ENCODE measurements around the gene ACTL9. TPM values are rescaled to one million over a fixed set of nuclear protein-coding genes. Genes with fewer than 3 reads are reported as not detected.

The ACTL9 gene
- total and polyA plus RNA-seq, 2 donors (not counting 1 experiment from before 2014, with no cell fraction given): not detected

- Histone ChIP-seq H3K36me3 (replicated peaks in 1 of 2; ENCODE audit: control extremely low read depth in 1 of 2, control insufficient read depth in 1 of 2, extremely low read depth in 1 of 2, insufficient read depth in 2 of 2, low read length in 1 of 2) (no peaks in the 10 kb centered on the region), H3K27ac (ENCODE audit: low read length in 2 of 2) (no peak overlapping the region), H3K4me2 (replicated peaks; ENCODE audit: low read depth, low read length, poor library complexity, severe bottlenecking) (no peak overlapping the region), H3K27me3 (replicated peaks in 1 of 4; ENCODE audit: control extremely low read depth in 1 of 4, control insufficient read depth in 3 of 4, insufficient read depth in 4 of 4, low read length in 3 of 4) (no peaks in the 10 kb centered on the region), H3K79me2 (ENCODE audit: control insufficient read depth, insufficient read depth, low read length) (no peaks in the 10 kb centered on the region), H4K20me1 (ENCODE audit: control insufficient read depth, insufficient read depth, low read length, poor library complexity, severe bottlenecking) (no peaks in the 10 kb centered on the region), H3K9me3 (ENCODE audit: control extremely low read depth in 1 of 3, control insufficient read depth in 2 of 3, insufficient read depth in 1 of 3, low read length in 2 of 3) (peaks cover 0 to 6% (median 0%) of the 10 kb centered on the region in 3 donors), H3K4me3 (ENCODE audit: control extremely low read depth in 1 of 5, extremely low read depth in 1 of 5, insufficient read depth in 1 of 5, low read depth in 2 of 5, low read length in 4 of 5) (no peak overlapping the region), H3K4me1 (ENCODE audit: control insufficient read depth in 2 of 2, insufficient read depth in 2 of 2, low read length in 2 of 2) (no peaks in the 10 kb centered on the region), H3K9ac (ENCODE audit: low read length) (no peak overlapping the region), H2AFZ (ENCODE audit: insufficient read depth, low read depth, low read length, poor library complexity, severe bottlenecking) (no peak overlapping the region)
- WGBS (ENCODE audit: insufficient coverage): 93% methylated on average over 3 of the region's 8 CpGs
- DNase-seq: no peak
- no peak overlapping the region for H3K27ac Mint-ChIP-seq
- H3K27me3 Mint-ChIP-seq: peaks cover 2% of the 10 kb centered on the region
- no peaks in the 10 kb centered on the region for H3K4me1 Mint-ChIP-seq
- H3K9me3 Mint-ChIP-seq (ENCODE audit: insufficient read depth): no peaks in the 10 kb centered on the region
- TF ChIP-seq CTCF (IDR thresholded peaks at IDR 0.05) (no peak), EZH2 (IDR thresholded peaks at IDR 0.05; ENCODE audit: borderline replicate concordance, insufficient read depth, low read depth, low read length, poor library complexity, severe bottlenecking) (no peak)
- H3K4me3 Mint-ChIP-seq: no peak overlapping the region
- no peak for ATAC-seq (ENCODE audit: low read depth)
- ChIA-PET CTCF (no interaction called here), POLR2A (no interaction called here)
- intact Hi-C loops (cut with micrococcal nuclease): no loop called here
Measured at GRCh38 chr19:8738377-8738776, 39.8 kb upstream of the ACTL9 start.

- intact Hi-C loops (cut with micrococcal nuclease): no loop called here
- Histone ChIP-seq H3K27me3 (replicated peaks in 1 of 4; ENCODE audit: control extremely low read depth in 1 of 4, control insufficient read depth in 3 of 4, insufficient read depth in 4 of 4, low read length in 3 of 4) (no peaks in the 10 kb centered on the region), H3K9me3 (ENCODE audit: control extremely low read depth in 1 of 3, control insufficient read depth in 2 of 3, insufficient read depth in 1 of 3, low read length in 2 of 3) (peaks cover 0 to 11% (median 0%) of the 10 kb centered on the region in 3 donors), H2AFZ (ENCODE audit: insufficient read depth, low read depth, low read length, poor library complexity, severe bottlenecking) (no peak overlapping the region), H3K36me3 (replicated peaks in 1 of 2; ENCODE audit: control extremely low read depth in 1 of 2, control insufficient read depth in 1 of 2, extremely low read depth in 1 of 2, insufficient read depth in 2 of 2, low read length in 1 of 2) (no peaks in the 10 kb centered on the region), H3K27ac (ENCODE audit: low read length in 2 of 2) (no peak overlapping the region), H3K9ac (ENCODE audit: low read length) (no peak overlapping the region), H3K4me1 (ENCODE audit: control insufficient read depth in 2 of 2, insufficient read depth in 2 of 2, low read length in 2 of 2) (no peaks in the 10 kb centered on the region), H3K4me3 (ENCODE audit: control extremely low read depth in 1 of 5, extremely low read depth in 1 of 5, insufficient read depth in 1 of 5, low read depth in 2 of 5, low read length in 4 of 5) (no peak overlapping the region), H3K79me2 (ENCODE audit: control insufficient read depth, insufficient read depth, low read length) (no peaks in the 10 kb centered on the region), H4K20me1 (ENCODE audit: control insufficient read depth, insufficient read depth, low read length, poor library complexity, severe bottlenecking) (no peaks in the 10 kb centered on the region), H3K4me2 (replicated peaks; ENCODE audit: low read depth, low read length, poor library complexity, severe bottlenecking) (no peak overlapping the region)
- ChIA-PET POLR2A (no interaction called here), CTCF (no interaction called here)
- H3K4me1 Mint-ChIP-seq: no peaks in the 10 kb centered on the region
- 64% methylated on average over 16 of the region's 19 CpGs for WGBS (ENCODE audit: insufficient coverage)
- TF ChIP-seq CTCF (IDR thresholded peaks at IDR 0.05) (no peak), EZH2 (IDR thresholded peaks at IDR 0.05; ENCODE audit: borderline replicate concordance, insufficient read depth, low read depth, low read length, poor library complexity, severe bottlenecking) (no peak)
- ATAC-seq (ENCODE audit: low read depth): no peak
- H3K9me3 Mint-ChIP-seq (ENCODE audit: insufficient read depth): no peaks in the 10 kb centered on the region
- H3K27ac Mint-ChIP-seq: no peak overlapping the region
- H3K4me3 Mint-ChIP-seq: no peak overlapping the region
- peaks cover 3% of the 10 kb centered on the region for H3K27me3 Mint-ChIP-seq
- no peak for DNase-seq
Measured at GRCh38 chr19:8731428-8732169, 33.0 kb upstream of the ACTL9 start.

Data from B cell (primary cell).